Stimulated activated naive B cell treated with anti-CD40 and anti-IgM and Interleukin-4, amounts not matched to agents 10 μg/mL and 1 μg/mL and 100 μg/mL, for 72 hours (primary cell): ENCODE data around the gene USP37.

ENCODE experiments used
- ATAC-seq, 2 donors: fragments of 150-1000 bp; cut with Tn5 transposase; replicated peaks; 2 replicates each; pipeline ENCODE4 v1.10.0; 2021; ENCODE audit warnings: moderate library complexity in 1 of 2
- DNase-seq: peaks from one replicate; pipeline ENCODE4 v3.0.0; 2021
- H3K27ac Mint-ChIP-seq: one replicate; pipeline ENCODE4 v1.8.0; 2022; ENCODE audit warnings: mild to moderate bottlenecking, mixed read lengths
- H3K27me3 Mint-ChIP-seq, 2 donors: one replicate each; pipeline ENCODE4 v1.8.0; 2022; ENCODE audit warnings: mixed read lengths in 2 of 2
- H3K36me3 Mint-ChIP-seq, 2 donors: one replicate each; pipeline ENCODE4 v1.8.0; 2022; ENCODE audit warnings: mixed read lengths in 2 of 2, mild to moderate bottlenecking in 1 of 2
- H3K4me1 Mint-ChIP-seq, 2 donors: one replicate each; pipeline ENCODE4 v1.8.0; 2022; ENCODE audit warnings: mixed read lengths in 2 of 2, mild to moderate bottlenecking in 1 of 2
- H3K4me3 Mint-ChIP-seq, 2 donors: one replicate each; pipeline ENCODE4 v1.8.0; 2022; ENCODE audit warnings: mild to moderate bottlenecking in 2 of 2, mixed read lengths in 2 of 2, moderate library complexity in 1 of 2
- H3K9me3 Mint-ChIP-seq, 2 donors: one replicate each; pipeline ENCODE4 v1.8.0; 2022; ENCODE audit warnings: mixed read lengths in 2 of 2, mild to moderate bottlenecking in 1 of 2

USP37 gene

GRCh38 chr2:218478544-218478943, 89.6 kb downstream of the USP37 start:
- H3K27me3 Mint-ChIP-seq, result no peaks in the 10 kb centered on the region

GRCh38 chr2:218477247-218477646, 90.9 kb downstream of the USP37 start:
- no peaks in the 10 kb centered on the region for H3K9me3 Mint-ChIP-seq
- peaks cover 3 to 11% of the 10 kb centered on the region in 2 donors for H3K4me1 Mint-ChIP-seq
- ATAC-seq (no peak), DNase-seq (no peak)
- no peaks in the 10 kb centered on the region for H3K27me3 Mint-ChIP-seq
- H3K36me3 Mint-ChIP-seq, result peaks cover 30 to 34% of the 10 kb centered on the region in 2 donors
- H3K27ac Mint-ChIP-seq, result no peak overlapping the region
- no peak overlapping the region for H3K4me3 Mint-ChIP-seq

More at GRCh38 chr2:218478544-218478943, 89.6 kb downstream of the USP37 start:
- H3K9me3 Mint-ChIP-seq, result no peaks in the 10 kb centered on the region
- peaks cover 0 to 9% of the 10 kb centered on the region in 2 donors for H3K4me1 Mint-ChIP-seq
- no peak overlapping the region for H3K27ac Mint-ChIP-seq
- H3K4me3 Mint-ChIP-seq, result no peak overlapping the region
- no peak for DNase-seq
- peaks cover 27 to 29% of the 10 kb centered on the region in 2 donors for H3K36me3 Mint-ChIP-seq
- no peak for ATAC-seq

- H3K27me3 Mint-ChIP-seq, result no peaks in the 10 kb centered on the region
- no peak overlapping the region for H3K4me3 Mint-ChIP-seq
- DNase-seq, result no peak
- H3K27ac Mint-ChIP-seq, result no peak overlapping the region
- H3K36me3 Mint-ChIP-seq, result peaks cover 33 to 39% of the 10 kb centered on the region in 2 donors
- ATAC-seq, result no peak
- no peaks in the 10 kb centered on the region for H3K9me3 Mint-ChIP-seq
- H3K4me1 Mint-ChIP-seq, result peaks cover 7 to 16% of the 10 kb centered on the region in 2 donors
These were observed 91.5 kb downstream of the USP37 start for GRCh38 chr2:218476676-218477075.

- Mint-ChIP-seq H3K36me3 (peaks cover 39 to 45% of the 10 kb centered on the region in 2 donors), H3K4me3 (no peak overlapping the region), H3K9me3 (no peaks in the 10 kb centered on the region), H3K27me3 (no peaks in the 10 kb centered on the region), H3K27ac (no peak overlapping the region), H3K4me1 (peaks cover 19 to 34% of the 10 kb centered on the region in 2 donors)
- no peak for ATAC-seq
- DNase-seq, result no peak
These were observed 93.6 kb downstream of the USP37 start for GRCh38 chr2:218474527-218474926.

GRCh38 chr2:218472988-218473387, 95.2 kb downstream of the USP37 start:
- DNase-seq (no peak), ATAC-seq (no peak)
- Mint-ChIP-seq H3K36me3 (peaks cover 40 to 50% of the 10 kb centered on the region in 2 donors), H3K9me3 (no peaks in the 10 kb centered on the region), H3K27me3 (no peaks in the 10 kb centered on the region), H3K4me3 (no peak overlapping the region), H3K27ac (no peak overlapping the region), H3K4me1 (peaks cover 19 to 34% of the 10 kb centered on the region in 2 donors)

- Mint-ChIP-seq H3K27ac (peak overlapping the region; percentile 37), H3K4me1 (peaks cover 19 to 34% of the 10 kb centered on the region in 2 donors), H3K36me3 (peaks cover 36 to 50% of the 10 kb centered on the region in 2 donors), H3K4me3 (no peak overlapping the region), H3K9me3 (no peaks in the 10 kb centered on the region), H3K27me3 (no peaks in the 10 kb centered on the region)
- peak in 1 of 2 donors; percentile 43 for ATAC-seq
- DNase-seq, result no peak
These were observed 96.2 kb downstream of the USP37 start for GRCh38 chr2:218471982-218472381.

- peak; percentile 67 to 69 for ATAC-seq
- H3K4me3 Mint-ChIP-seq, result no peak overlapping the region
- H3K36me3 Mint-ChIP-seq, result peaks cover 36 to 54% of the 10 kb centered on the region in 2 donors
- H3K27ac Mint-ChIP-seq, result peak overlapping the region; percentile 14
- H3K4me1 Mint-ChIP-seq, result peaks cover 19 to 34% of the 10 kb centered on the region in 2 donors
- no peaks in the 10 kb centered on the region for H3K27me3 Mint-ChIP-seq
- no peak for DNase-seq
- H3K9me3 Mint-ChIP-seq, result no peaks in the 10 kb centered on the region
These were observed 97.1 kb downstream of the USP37 start for GRCh38 chr2:218471036-218471435.

- Mint-ChIP-seq H3K27me3 (no peaks in the 10 kb centered on the region), H3K4me1 (peaks cover 19 to 34% of the 10 kb centered on the region in 2 donors), H3K27ac (peak overlapping the region; percentile 80), H3K4me3 (no peak overlapping the region), H3K9me3 (no peaks in the 10 kb centered on the region), H3K36me3 (peaks cover 38 to 55% of the 10 kb centered on the region in 2 donors)
- ATAC-seq (peak; percentile 41 to 51), DNase-seq (no peak)
These were observed 97.7 kb downstream of the USP37 start for GRCh38 chr2:218470448-218470847.

- peaks cover 32 to 58% of the 10 kb centered on the region in 2 donors for H3K36me3 Mint-ChIP-seq
- no peaks in the 10 kb centered on the region for H3K9me3 Mint-ChIP-seq
- no peak overlapping the region for H3K4me3 Mint-ChIP-seq
- H3K4me1 Mint-ChIP-seq, result peaks cover 8 to 12% of the 10 kb centered on the region in 2 donors
- H3K27ac Mint-ChIP-seq, result peak overlapping the region; percentile 20
- ATAC-seq (no peak), DNase-seq (no peak)
- no peaks in the 10 kb centered on the region for H3K27me3 Mint-ChIP-seq
These were observed 102.0 kb downstream of the USP37 start for GRCh38 chr2:218465987-218466633.

- Mint-ChIP-seq H3K27ac (no peak overlapping the region), H3K27me3 (no peaks in the 10 kb centered on the region), H3K4me1 (peaks cover 0 to 4% of the 10 kb centered on the region in 2 donors), H3K9me3 (peaks cover 2 to 4% of the 10 kb centered on the region in 2 donors), H3K4me3 (no peak overlapping the region), H3K36me3 (peaks cover 41 to 57% of the 10 kb centered on the region in 2 donors)
- no peak for ATAC-seq
- no peak for DNase-seq
These were observed 109.6 kb downstream of the USP37 start for GRCh38 chr2:218458598-218458997.

- Mint-ChIP-seq H3K27ac (no peak overlapping the region), H3K27me3 (no peaks in the 10 kb centered on the region), H3K9me3 (peaks cover 2 to 4% of the 10 kb centered on the region in 2 donors), H3K36me3 (peaks cover 42 to 46% of the 10 kb centered on the region in 2 donors), H3K4me3 (no peak overlapping the region), H3K4me1 (peaks cover 0 to 4% of the 10 kb centered on the region in 2 donors)
- DNase-seq (no peak), ATAC-seq (no peak)
These were observed 111.3 kb downstream of the USP37 start for GRCh38 chr2:218456849-218457248.

GRCh38 chr2:218452079-218452478, 116.1 kb downstream of the USP37 start:
- peaks cover 53 to 63% of the 10 kb centered on the region in 2 donors for H3K36me3 Mint-ChIP-seq

GRCh38 chr2:218448934-218449333, 119.2 kb downstream of the USP37 start:
- peaks cover 44 to 48% of the 10 kb centered on the region in 2 donors for H3K36me3 Mint-ChIP-seq
- H3K4me3 Mint-ChIP-seq, result no peak overlapping the region
- H3K4me1 Mint-ChIP-seq, result peaks cover 0 to 5% of the 10 kb centered on the region in 2 donors
- no peak overlapping the region for H3K27ac Mint-ChIP-seq
- ATAC-seq, result no peak
- no peaks in the 10 kb centered on the region for H3K27me3 Mint-ChIP-seq
- H3K9me3 Mint-ChIP-seq, result no peaks in the 10 kb centered on the region
- no peak for DNase-seq

More at GRCh38 chr2:218452079-218452478, 116.1 kb downstream of the USP37 start:
- ATAC-seq, result no peak
- Mint-ChIP-seq H3K27me3 (no peaks in the 10 kb centered on the region), H3K9me3 (peaks cover 2 to 4% of the 10 kb centered on the region in 2 donors), H3K4me1 (peaks cover 0 to 4% of the 10 kb centered on the region in 2 donors), H3K4me3 (no peak overlapping the region), H3K27ac (no peak overlapping the region)
- no peak for DNase-seq

GRCh38 chr2:218447072-218447471, 121.1 kb downstream of the USP37 start:
- Mint-ChIP-seq H3K9me3 (no peaks in the 10 kb centered on the region), H3K36me3 (peaks cover 35 to 43% of the 10 kb centered on the region in 2 donors), H3K27ac (no peak overlapping the region), H3K27me3 (no peaks in the 10 kb centered on the region), H3K4me3 (no peak overlapping the region), H3K4me1 (peaks cover 0 to 5% of the 10 kb centered on the region in 2 donors)
- DNase-seq, result no peak
- no peak for ATAC-seq

GRCh38 chr2:218446547-218446946, 121.6 kb downstream of the USP37 start:
- no peaks in the 10 kb centered on the region for H3K27me3 Mint-ChIP-seq
- peaks cover 0 to 5% of the 10 kb centered on the region in 2 donors for H3K4me1 Mint-ChIP-seq
- H3K4me3 Mint-ChIP-seq, result no peak overlapping the region

More at GRCh38 chr2:218446547-218446946, 121.6 kb downstream of the USP37 start:
- no peak for DNase-seq
- H3K27ac Mint-ChIP-seq, result no peak overlapping the region
- no peak for ATAC-seq
- no peaks in the 10 kb centered on the region for H3K9me3 Mint-ChIP-seq
- H3K36me3 Mint-ChIP-seq, result peaks cover 35 to 43% of the 10 kb centered on the region in 2 donors
